H1 (cell line): Measurements from ENCODE around the gene CLPX.

Experiments used
- CREB1 ChIP-seq: IDR thresholded peaks from 2 replicates; pipeline ENCODE4 v1.6.1; 2012; ENCODE audit warnings: inconsistent platforms
- EP300 ChIP-seq, 2 experiments: IDR thresholded peaks; 1 replicate in 1 of 2; 2 replicates in 1 of 2; pipeline ENCODE4 v1.6.1; 2011 to 2012; ENCODE audit warnings: low read depth in 2 of 2, low read length in 2 of 2, mild to moderate bottlenecking in 2 of 2, borderline replicate concordance in 1 of 2, inconsistent platforms in 1 of 2, moderate library complexity in 1 of 2
- POLR2A ChIP-seq, 2 experiments: IDR thresholded peaks; 1 replicate in 1 of 2; 2 replicates in 1 of 2; pipeline ENCODE4 v1.6.1; 2011; ENCODE audit warnings: low read depth in 2 of 2, low read length in 2 of 2, mild to moderate bottlenecking in 2 of 2; ENCODE audit errors: control extremely low read depth in 1 of 2
- ZNF274 ChIP-seq: IDR thresholded peaks from 2 replicates; pipeline ENCODE4 v1.7.0; 2012; ENCODE audit warnings: low read length, borderline replicate concordance; ENCODE audit errors: extremely low read depth
- TF ChIP-seq, protein P1 (sequence below), 3 experiments: IDR thresholded peaks; 1 replicate in 2 of 3; 2 replicates in 1 of 3; pipeline versions ENCODE4 v1.5.1 to v1.6.1; 2011; ENCODE audit warnings: low read length in 3 of 3, mild to moderate bottlenecking in 3 of 3, inconsistent platforms in 2 of 3, low read depth in 1 of 3, moderate library complexity in 1 of 3; ENCODE audit not compliant: insufficient read depth in 1 of 3; ENCODE audit errors: control extremely low read depth in 1 of 3
- TF ChIP-seq, protein P2 (sequence below): IDR thresholded peaks from 2 replicates; pipeline ENCODE4 v1.6.1; 2011; ENCODE audit warnings: low read length, improper control_type of control experiment

DNA sequence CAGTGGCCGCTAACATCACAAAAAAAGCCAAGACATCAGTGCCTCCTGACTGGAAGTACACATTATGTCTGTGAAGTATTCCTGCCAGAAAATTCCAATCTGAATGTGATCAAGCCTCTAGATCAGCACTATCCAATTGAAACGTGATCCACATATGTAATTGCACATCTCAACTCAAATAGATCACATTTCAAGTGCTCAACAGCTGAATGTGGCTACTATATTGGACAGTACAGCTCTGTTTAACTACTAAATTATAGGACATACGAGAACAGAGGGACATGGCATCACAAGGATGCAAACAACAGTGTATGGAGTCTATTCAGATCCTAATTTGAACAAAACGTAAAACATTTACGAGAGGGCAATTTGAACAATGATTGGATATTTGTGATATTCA lies 69.6 kb downstream of the CLPX start:
- no peak for TF ChIP-seq ZNF274
- no peak for TF ChIP-seq CREB1
- TF ChIP-seq, protein P1, sequence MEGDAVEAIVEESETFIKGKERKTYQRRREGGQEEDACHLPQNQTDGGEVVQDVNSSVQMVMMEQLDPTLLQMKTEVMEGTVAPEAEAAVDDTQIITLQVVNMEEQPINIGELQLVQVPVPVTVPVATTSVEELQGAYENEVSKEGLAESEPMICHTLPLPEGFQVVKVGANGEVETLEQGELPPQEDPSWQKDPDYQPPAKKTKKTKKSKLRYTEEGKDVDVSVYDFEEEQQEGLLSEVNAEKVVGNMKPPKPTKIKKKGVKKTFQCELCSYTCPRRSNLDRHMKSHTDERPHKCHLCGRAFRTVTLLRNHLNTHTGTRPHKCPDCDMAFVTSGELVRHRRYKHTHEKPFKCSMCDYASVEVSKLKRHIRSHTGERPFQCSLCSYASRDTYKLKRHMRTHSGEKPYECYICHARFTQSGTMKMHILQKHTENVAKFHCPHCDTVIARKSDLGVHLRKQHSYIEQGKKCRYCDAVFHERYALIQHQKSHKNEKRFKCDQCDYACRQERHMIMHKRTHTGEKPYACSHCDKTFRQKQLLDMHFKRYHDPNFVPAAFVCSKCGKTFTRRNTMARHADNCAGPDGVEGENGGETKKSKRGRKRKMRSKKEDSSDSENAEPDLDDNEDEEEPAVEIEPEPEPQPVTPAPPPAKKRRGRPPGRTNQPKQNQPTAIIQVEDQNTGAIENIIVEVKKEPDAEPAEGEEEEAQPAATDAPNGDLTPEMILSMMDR (IDR thresholded peaks at IDR 0.05; ENCODE audit: control extremely low read depth in 1 of 3, insufficient read depth in 1 of 3, low read depth in 1 of 3, low read length in 3 of 3): no peak
- TF ChIP-seq, protein P2, sequence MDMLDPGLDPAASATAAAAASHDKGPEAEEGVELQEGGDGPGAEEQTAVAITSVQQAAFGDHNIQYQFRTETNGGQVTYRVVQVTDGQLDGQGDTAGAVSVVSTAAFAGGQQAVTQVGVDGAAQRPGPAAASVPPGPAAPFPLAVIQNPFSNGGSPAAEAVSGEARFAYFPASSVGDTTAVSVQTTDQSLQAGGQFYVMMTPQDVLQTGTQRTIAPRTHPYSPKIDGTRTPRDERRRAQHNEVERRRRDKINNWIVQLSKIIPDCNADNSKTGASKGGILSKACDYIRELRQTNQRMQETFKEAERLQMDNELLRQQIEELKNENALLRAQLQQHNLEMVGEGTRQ: no peak
- no peak for TF ChIP-seq POLR2A (IDR thresholded peaks at IDR 0.05; ENCODE audit: control extremely low read depth in 1 of 2, low read depth in 2 of 2, low read length in 2 of 2)
- no peak for TF ChIP-seq EP300 (IDR thresholded peaks at IDR 0.05; ENCODE audit: borderline replicate concordance in 1 of 2, low read depth in 2 of 2, low read length in 2 of 2)
